HepG2 (cell line): Measurements from ENCODE around the gene POFUT1. TPM values are rescaled to one million over a fixed set of nuclear protein-coding genes. Genes with fewer than 3 reads are reported as not detected.

ENCODE experiments used
- ATAC-seq: fragments of 200-7000 bp; cut with Tn5 transposase; 3 replicates; pipeline ENCODE4 v1.9.1; 2020; ENCODE audit warnings: mild to moderate bottlenecking, moderate library complexity
- BruUV-seq: library from RNA; stranded (reverse); fragments of 400-500 nt; replicated peaks from 2 replicates; lab custom pipeline; 2021; lab: Mats Ljungman, UMichigan
- CTCF ChIA-PET: fragments of 300-600 bp; formaldehyde crosslinking; extraction: SDS; loops from one replicate; lab custom pipeline; 2021; ENCODE audit warnings: low total read pairs, inconsistent platforms, low intra/inter-chr PET ratio; lab: Yijun Ruan, JAX
- POLR2A ChIA-PET: fragments of 350-600 bp; sonication (Branson Sonifier 250); formaldehyde crosslinking; loops from one replicate; lab custom pipeline; 2020; ENCODE audit warnings: antibody characterized with exemption, inconsistent platforms; lab: Yijun Ruan, JAX
- DNase-seq: peaks from one replicate; pipeline ENCODE4 v3.0.0-alpha.2; 2015; ENCODE audit warnings: low spot score
- FAIRE-seq: peaks from 3 replicates; lab custom pipeline; 2011; peaks lifted over from hg19 to GRCh38; lab: Jason Lieb, UNC
- H2AFZ ChIP-seq: one replicate; pipeline ENCODE4 v1.6.1; 2011; ENCODE audit warnings: low read length, inconsistent platforms
- H3K27ac ChIP-seq: fragments of 300-600 bp; 3 replicates; pipeline ENCODE4 v1.8.0; 2011; ENCODE audit warnings: mixed run types, mild to moderate bottlenecking, mixed read lengths, low read length, inconsistent platforms; ENCODE audit not compliant: insufficient read depth; ENCODE audit errors: extremely low read length
- H3K27me3 ChIP-seq, 2 experiments: fragments of 200-600 bp in 1 of 2; 2 replicates in 1 of 2; 3 replicates in 1 of 2; pipeline versions ENCODE4 v1.6.0 to v1.8.0; 2011; ENCODE audit warnings: low read length in 2 of 2, mild to moderate bottlenecking in 2 of 2, moderate library complexity in 2 of 2, inconsistent platforms in 1 of 2; ENCODE audit not compliant: insufficient read depth in 2 of 2, control insufficient read depth in 1 of 2
- H3K36me3 ChIP-seq, 2 experiments: fragments of 200-600 bp in 1 of 2; replicated peaks in 1 of 2; 2 replicates in 1 of 2; 3 replicates in 1 of 2; pipeline versions ENCODE4 v1.5.1 to v1.8.0; 2011; ENCODE audit warnings: low read length in 2 of 2, inconsistent platforms in 1 of 2; ENCODE audit not compliant: insufficient read depth in 2 of 2, control insufficient read depth in 1 of 2
- H3K4me1 ChIP-seq: 2 replicates; pipeline ENCODE4 v1.5.1; 2012; ENCODE audit warnings: low read length, inconsistent platforms; ENCODE audit not compliant: insufficient read depth
- H3K4me2 ChIP-seq: 2 replicates; pipeline ENCODE4 v1.6.0; 2011; ENCODE audit warnings: low read depth, low read length, inconsistent platforms
- H3K4me3 ChIP-seq, 3 experiments: fragments of 200-600 bp in 1 of 3; sonication (generic), shearing (Covaris generic) in 1 of 3; replicated peaks in 1 of 3; 2 replicates each; pipeline ENCODE4 v1.5.1; 2011 to 2016; ENCODE audit warnings: low read length in 3 of 3, inconsistent platforms in 2 of 3, low read depth in 2 of 3, mild to moderate bottlenecking in 2 of 3, control low read depth in 1 of 3, mixed read lengths in 1 of 3; ENCODE audit not compliant: insufficient read depth in 1 of 3
- H3K79me2 ChIP-seq: one replicate; pipeline ENCODE4 v1.6.1; 2011; ENCODE audit warnings: low read length, inconsistent platforms; ENCODE audit not compliant: insufficient read depth
- H3K9ac ChIP-seq: 2 replicates; pipeline ENCODE4 v1.6.0; 2011; ENCODE audit warnings: mild to moderate bottlenecking, low read depth, low read length, inconsistent platforms; ENCODE audit not compliant: insufficient read depth
- H3K9me3 ChIP-seq: 2 replicates; pipeline ENCODE4 v1.5.1; 2012; ENCODE audit warnings: mild to moderate bottlenecking, low read length
- H4K20me1 ChIP-seq: 2 replicates; pipeline ENCODE4 v1.6.0; 2011; ENCODE audit warnings: inconsistent platforms, mild to moderate bottlenecking, low read length, moderate library complexity; ENCODE audit not compliant: insufficient read depth
- CBX2 ChIP-seq, 2 experiments: fragments of 200-600 bp in 1 of 2; sonication (generic); formaldehyde crosslinking in 1 of 2; IDR thresholded peaks; 2 replicates each; pipeline versions ENCODE4 v1.7.0 to v1.8.1; 2018 to 2022; ENCODE audit warnings: low read depth in 2 of 2, low read length in 1 of 2, mild to moderate bottlenecking in 1 of 2, missing genetic modification reagents in 1 of 2
- FLYWCH1 ChIP-seq: sonication (generic); formaldehyde crosslinking; IDR thresholded peaks from 2 replicates; pipeline ENCODE4 v1.8.1; 2023; ENCODE audit warnings: mild to moderate bottlenecking, missing genetic modification reagents
- GTF2F1 ChIP-seq: fragments of 150-350 bp; IDR thresholded peaks from 2 replicates; pipeline ENCODE4 v1.6.1; 2014; ENCODE audit warnings: low read length
- HIC2 ChIP-seq: sonication (generic); formaldehyde crosslinking; IDR thresholded peaks from 2 replicates; pipeline ENCODE4 v1.9.0; 2022; ENCODE audit warnings: low read depth, missing genetic modification reagents
- HNRNPH1 ChIP-seq: fragments of 200-400 bp; formaldehyde crosslinking; optimal IDR thresholded peaks from 2 replicates; pipeline ENCODE3; 2017; ENCODE audit warnings: mild to moderate bottlenecking, low read depth, low read length
- KLF9 ChIP-seq: IDR thresholded peaks from 2 replicates; pipeline ENCODE4 v1.6.1; 2016; ENCODE audit warnings: low read depth
- MIER3 ChIP-seq: IDR thresholded peaks from 2 replicates; pipeline ENCODE4 v1.6.1; 2016; ENCODE audit warnings: missing compliant biosample characterization, borderline replicate concordance
- MLLT10 ChIP-seq: sonication (generic); formaldehyde crosslinking; IDR thresholded peaks from 2 replicates; pipeline ENCODE4 v1.4.0; 2020; ENCODE audit warnings: missing genetic modification reagents
- NAIF1 ChIP-seq: sonication (generic); formaldehyde crosslinking; IDR thresholded peaks from 2 replicates; pipeline ENCODE4 v1.5.0; 2020; ENCODE audit warnings: mild to moderate bottlenecking, missing genetic modification reagents, borderline replicate concordance
- PLRG1 ChIP-seq: fragments of 450-650 bp; conservative IDR thresholded peaks from 2 replicates; pipeline ENCODE4 v1.6.1; 2016
- PTBP1 ChIP-seq: fragments of 200-400 bp; formaldehyde crosslinking; IDR thresholded peaks from 2 replicates; pipeline ENCODE4 v1.6.1; 2018; ENCODE audit warnings: low read length, low read depth; ENCODE audit not compliant: poor library complexity, severe bottlenecking
- RXRB ChIP-seq: IDR thresholded peaks from 2 replicates; pipeline ENCODE4 v1.6.1; 2016; ENCODE audit warnings: borderline replicate concordance, missing genetic modification reagents, missing compliant biosample characterization
- YY1 ChIP-seq: IDR thresholded peaks from 2 replicates; pipeline ENCODE4 v1.6.1; 2011; ENCODE audit warnings: low read length, low read depth, moderate library complexity, mild to moderate bottlenecking; ENCODE audit not compliant: insufficient read depth, insufficient replicate concordance
- ZKSCAN5 ChIP-seq: sonication (generic); formaldehyde crosslinking; IDR thresholded peaks from 2 replicates; pipeline ENCODE4 v1.5.1; 2020; ENCODE audit warnings: mild to moderate bottlenecking, missing genetic modification reagents
- ZNF263 ChIP-seq: sonication (generic); formaldehyde crosslinking; IDR thresholded peaks from 2 replicates; pipeline ENCODE4 v1.4.0; 2020; ENCODE audit warnings: missing genetic modification reagents
- ZNF558 ChIP-seq: sonication (generic); formaldehyde crosslinking; IDR thresholded peaks from 2 replicates; pipeline ENCODE4 v1.9.0; 2022; ENCODE audit warnings: mild to moderate bottlenecking, missing genetic modification reagents, borderline replicate concordance
- ZNF710 ChIP-seq: sonication (generic); formaldehyde crosslinking; IDR thresholded peaks from 2 replicates; pipeline ENCODE4 v1.5.0; 2020; ENCODE audit warnings: mild to moderate bottlenecking, missing genetic modification reagents, borderline replicate concordance
- ZNF83 ChIP-seq: sonication (generic); formaldehyde crosslinking; IDR thresholded peaks from 2 replicates; pipeline ENCODE4 v1.4.0; 2020; ENCODE audit warnings: missing genetic modification reagents, mild to moderate bottlenecking, borderline replicate concordance
- ZNF879 ChIP-seq: sonication (generic); formaldehyde crosslinking; IDR thresholded peaks from 2 replicates; pipeline ENCODE4 v1.8.1; 2023; ENCODE audit warnings: missing genetic modification reagents
- WGBS: methylation state at CpG from one replicate; pipeline ENCODE4 v1.1.6; 2017; ENCODE audit warnings: low lambda C conversion rate; 5-methylcytosine and 5-hydroxymethylcytosine counted together
- in situ Hi-C: cut with HindIII; loops from 2 replicates; pipeline ENCODE4 v1.10.0; 2017; ENCODE audit warnings: low pct_unique_long_range_greater_than_20kb; ENCODE audit not compliant: extremely low pct_ligation_motif_present
- intact Hi-C: fragments of 100-400 bp; cut with micrococcal nuclease; formaldehyde crosslinking; loops from one replicate; pipeline ENCODE4 v1.10.0; 2022; ENCODE audit not compliant: unreplicated experiment
- polyA plus RNA-seq, 8 experiments: library from polyadenylated mRNA; depleted of rRNA in 3 of 8; stranded (reverse) in 7 of 8; unstranded in 1 of 8; fragments of >200 nt; fragmentation: Illumina TruSeq in 4 of 8; extraction: Trizol in 4 of 8; gene quantifications; 2 replicates each; pipeline versions ENCODE4 v1.2.1 to v1.2.3, GENCODE V29; 2011 to 2016; ENCODE audit warnings: low read depth in 4 of 8, missing spikeins in 1 of 8, mixed read lengths in 1 of 8; ENCODE audit not compliant: insufficient read depth in 1 of 8
- total RNA-seq, 5 experiments: library from RNA; depleted of rRNA; stranded (reverse); fragments of >200 nt; fragmentation: Illumina TruSeq; extraction: Trizol; gene quantifications; 2 replicates each; pipeline ENCODE4 v1.2.3, GENCODE V29; 2016; ENCODE audit warnings: low read depth in 1 of 5
- TF ChIP-seq, protein P1 (sequence below): sonication (generic); formaldehyde crosslinking; IDR thresholded peaks from 2 replicates; pipeline ENCODE4 v1.4.0; 2020; ENCODE audit warnings: mild to moderate bottlenecking, missing genetic modification reagents

POFUT1 gene
- total and polyA plus RNA-seq, 2 of the 13 experiments (the other 11 are each of a cell fraction or from before 2014, with no cell fraction given), result 35.5 to 58.3 TPM

GRCh38 chr20:32224463-32224862 lies 16.8 kb downstream of the POFUT1 start (continued):
- TF ChIP-seq KLF9 (CRISPR knock-in tag) (no peak), RXRB (no peak), YY1 (no peak), CBX2 (IDR thresholded peaks at IDR 0.05; ENCODE audit: low read depth, low read length) (no peak), CBX2 (CRISPR knock-in tag; IDR thresholded peaks at IDR 0.05; ENCODE audit: low read depth) (no peak), PLRG1 (no peak)
- TF ChIP-seq, all 625 proteins: peak for 5

DNA sequence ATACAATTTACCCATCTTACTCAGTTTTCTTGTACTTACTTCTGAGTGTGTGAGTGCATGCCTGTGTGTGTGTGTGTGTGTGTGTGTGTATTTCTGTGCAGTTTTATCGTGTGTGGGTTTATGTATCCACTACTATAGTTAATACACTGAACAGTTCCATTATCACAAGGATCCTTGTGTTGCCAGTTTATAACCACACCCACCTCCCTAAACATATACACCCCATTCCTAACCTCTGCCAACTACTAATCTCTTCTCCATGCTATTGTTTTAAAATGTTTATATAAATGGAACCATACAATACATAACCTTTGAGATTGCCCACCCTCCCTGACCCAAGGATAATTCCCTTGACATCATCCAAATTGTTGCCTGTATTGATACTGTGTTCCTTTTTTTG lies 18.7 kb downstream of the POFUT1 start:
- peaks cover 48 to 71% of the 10 kb centered on the region in 2 experiments for H3K36me3 ChIP-seq
- H4K20me1 ChIP-seq, result no peaks in the 10 kb centered on the region
- no peak overlapping the region for H3K9ac ChIP-seq
- POLR2A ChIA-PET, result no interaction called here
- whole genome bisulfite sequencing, result 100% methylated on average over 1 of the region's 1 CpG
- H3K4me3 ChIP-seq, result no peak overlapping the region
- H3K79me2 ChIP-seq, result no peaks in the 10 kb centered on the region
- in situ Hi-C loops (no loop called here), intact Hi-C loops (no loop called here)
- H3K4me2 ChIP-seq, result no peak overlapping the region
- DNase-seq (no peak), ATAC-seq (no peak), FAIRE-seq (no peak)
- H3K9me3 ChIP-seq, result no peaks in the 10 kb centered on the region
- H3K4me1 ChIP-seq, result peaks cover 9% of the 10 kb centered on the region; the same call in 1 of the 2 replicates
- CTCF ChIA-PET, result no interaction called here
- no TSS peak for BruUV-seq
- H3K27me3 ChIP-seq, result no peaks in the 10 kb centered on the region
- H2AFZ ChIP-seq, result no peak overlapping the region
- H3K27ac ChIP-seq, result no peak overlapping the region
- no peak for TF ChIP-seq MLLT10 (CRISPR knock-in tag)
- TF ChIP-seq, protein P1, sequence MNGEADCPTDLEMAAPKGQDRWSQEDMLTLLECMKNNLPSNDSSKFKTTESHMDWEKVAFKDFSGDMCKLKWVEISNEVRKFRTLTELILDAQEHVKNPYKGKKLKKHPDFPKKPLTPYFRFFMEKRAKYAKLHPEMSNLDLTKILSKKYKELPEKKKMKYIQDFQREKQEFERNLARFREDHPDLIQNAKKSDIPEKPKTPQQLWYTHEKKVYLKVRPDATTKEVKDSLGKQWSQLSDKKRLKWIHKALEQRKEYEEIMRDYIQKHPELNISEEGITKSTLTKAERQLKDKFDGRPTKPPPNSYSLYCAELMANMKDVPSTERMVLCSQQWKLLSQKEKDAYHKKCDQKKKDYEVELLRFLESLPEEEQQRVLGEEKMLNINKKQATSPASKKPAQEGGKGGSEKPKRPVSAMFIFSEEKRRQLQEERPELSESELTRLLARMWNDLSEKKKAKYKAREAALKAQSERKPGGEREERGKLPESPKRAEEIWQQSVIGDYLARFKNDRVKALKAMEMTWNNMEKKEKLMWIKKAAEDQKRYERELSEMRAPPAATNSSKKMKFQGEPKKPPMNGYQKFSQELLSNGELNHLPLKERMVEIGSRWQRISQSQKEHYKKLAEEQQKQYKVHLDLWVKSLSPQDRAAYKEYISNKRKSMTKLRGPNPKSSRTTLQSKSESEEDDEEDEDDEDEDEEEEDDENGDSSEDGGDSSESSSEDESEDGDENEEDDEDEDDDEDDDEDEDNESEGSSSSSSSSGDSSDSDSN (CRISPR knock-in tag), result no peak
- TF ChIP-seq GTF2F1, result no peak
- TF ChIP-seq HIC2 (CRISPR knock-in tag), result no peak
- TF ChIP-seq ZNF83 (CRISPR knock-in tag), result no peak
- TF ChIP-seq ZNF263 (CRISPR knock-in tag), result no peak
- no peak for TF ChIP-seq HNRNPH1
- no peak for TF ChIP-seq MIER3 (CRISPR knock-in tag)
- TF ChIP-seq FLYWCH1, result no peak
- TF ChIP-seq ZKSCAN5, result no peak
- TF ChIP-seq NAIF1, result no peak
- no peak for TF ChIP-seq ZNF710 (CRISPR knock-in tag)
- TF ChIP-seq PTBP1, result no peak
- no peak for TF ChIP-seq ZNF558
- no peak for TF ChIP-seq ZNF879 (CRISPR knock-in tag)
